Dermis blood vessel endothelial cell (primary cell): Measurements from ENCODE around the gene SOBP. TPM values are rescaled to one million over a fixed set of nuclear protein-coding genes. Genes with fewer than 3 reads are reported as not detected.
"Not testable (repeated sequence)": the region's sequence is repeated elsewhere in the genome, so short reads cannot be mapped to it uniquely, and the experiment has no call there.

Experiments used
- DNase-seq: peaks from one replicate; pipeline ENCODE4 v3.0.0; 2010
- total RNA-seq: library from RNA; depleted of rRNA; stranded (reverse); fragments of >200 nt; gene quantifications from 2 replicates; pipeline ENCODE4 v1.2.3, GENCODE V29; 2014

The SOBP gene
- total RNA-seq, 1 donor from 2014 or later, result 1.0 TPM

DNA sequence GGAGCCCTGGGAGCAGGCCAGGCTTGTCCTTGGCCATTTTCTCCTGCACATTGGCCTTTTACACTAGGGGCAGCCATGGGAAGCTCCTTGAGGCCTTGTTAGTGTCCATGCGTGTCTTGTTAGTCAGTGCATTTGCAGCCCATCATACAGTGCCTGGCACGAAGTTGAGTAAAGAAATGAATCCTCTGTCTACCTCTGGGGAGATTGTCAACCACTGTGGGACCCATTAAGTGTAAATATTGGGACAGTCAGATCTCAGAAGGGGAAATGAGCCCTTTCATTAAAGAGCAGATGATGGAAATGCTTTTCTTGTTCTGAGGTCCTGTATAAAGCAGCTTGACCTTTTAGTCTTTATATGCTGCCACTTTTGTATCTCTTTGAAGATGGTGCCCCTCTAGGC, 33.9 kb downstream of the SOBP start:
- no peak for DNase-seq

GRCh38 chr6:107524626-107525025, 34.7 kb downstream of the SOBP start:
- no peak for DNase-seq

DNA sequence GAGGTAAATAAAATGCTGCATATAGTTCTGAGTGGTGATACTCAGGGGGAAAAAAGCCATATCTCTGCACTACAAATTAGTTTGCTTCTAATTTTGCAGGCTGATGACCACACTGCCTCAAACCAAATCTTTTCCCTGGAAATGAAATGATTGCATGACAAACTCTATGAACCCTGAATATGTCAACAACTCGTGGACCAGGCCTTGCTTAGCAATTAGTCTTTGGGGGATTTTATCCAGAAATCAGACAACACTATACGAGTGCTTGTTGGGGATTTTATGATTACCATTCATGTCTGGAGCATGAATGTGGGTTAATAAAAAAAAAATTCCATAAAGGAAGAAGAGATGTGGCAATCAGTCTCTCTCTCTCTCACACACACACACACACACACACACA, 42.0 kb downstream of the SOBP start:
- no peak for DNase-seq

- DNase-seq, result no peak
Measured at GRCh38 chr6:107532706-107533105, 42.8 kb downstream of the SOBP start.

- no peak for DNase-seq
Measured at GRCh38 chr6:107533415-107534059, 43.6 kb downstream of the SOBP start.

DNA sequence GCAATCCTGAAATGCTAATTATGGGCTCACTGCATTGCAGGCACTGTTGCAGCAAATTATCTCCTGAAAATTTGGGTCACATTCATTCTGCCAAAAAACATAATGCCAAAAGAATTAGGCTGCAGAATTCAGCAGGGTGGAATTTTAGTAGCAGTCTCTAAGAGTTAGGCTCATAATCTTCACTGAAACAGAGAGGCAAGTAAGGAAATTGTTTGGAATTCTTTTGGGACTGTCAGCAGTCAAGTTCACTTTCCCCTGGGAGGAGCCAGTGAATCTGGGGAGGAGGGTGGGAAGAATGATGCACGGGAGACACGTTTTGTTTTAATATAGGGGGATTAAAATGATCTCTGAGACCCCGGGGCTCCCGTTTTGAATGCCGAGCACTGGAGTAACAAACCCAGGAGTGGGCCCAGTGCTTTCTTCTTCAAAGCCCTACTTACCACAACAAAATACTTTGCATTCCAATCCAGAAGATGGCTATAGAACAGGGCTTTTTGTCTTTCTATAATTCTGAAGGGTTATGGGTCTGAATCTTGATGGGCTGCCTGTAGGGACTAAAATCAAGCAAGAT, 44.7 kb downstream of the SOBP start:
- DNase-seq, result no peak

- no peak for DNase-seq
Measured at GRCh38 chr6:107535626-107536025, 45.7 kb downstream of the SOBP start.

GRCh38 chr6:107536180-107536961, 46.5 kb downstream of the SOBP start:
- no peak for DNase-seq

DNA sequence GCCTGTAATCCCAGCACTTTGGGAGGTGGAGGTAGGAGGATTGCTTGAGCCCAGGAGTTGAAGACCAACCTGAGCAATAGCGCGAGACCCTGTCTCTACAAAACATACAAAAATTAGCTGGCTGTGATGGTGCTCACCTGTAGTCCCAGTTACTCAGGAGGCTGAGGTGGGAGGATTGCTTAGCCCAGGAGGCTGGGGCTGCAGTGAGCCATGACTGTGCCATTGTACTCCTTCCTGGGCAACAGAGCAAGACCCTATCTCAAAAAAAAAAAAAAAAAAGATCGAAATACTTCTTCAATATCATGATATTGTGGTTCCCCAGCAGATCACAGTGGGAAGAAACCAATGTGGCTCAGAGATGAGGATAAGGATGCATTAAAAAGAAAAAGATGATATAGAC, 47.6 kb downstream of the SOBP start:
- no peak for DNase-seq

GRCh38 chr6:107538856-107539387, 49.0 kb downstream of the SOBP start:
- DNase-seq, result no peak

GRCh38 chr6:107539409-107539808, 49.5 kb downstream of the SOBP start:
- no peak for DNase-seq

DNA sequence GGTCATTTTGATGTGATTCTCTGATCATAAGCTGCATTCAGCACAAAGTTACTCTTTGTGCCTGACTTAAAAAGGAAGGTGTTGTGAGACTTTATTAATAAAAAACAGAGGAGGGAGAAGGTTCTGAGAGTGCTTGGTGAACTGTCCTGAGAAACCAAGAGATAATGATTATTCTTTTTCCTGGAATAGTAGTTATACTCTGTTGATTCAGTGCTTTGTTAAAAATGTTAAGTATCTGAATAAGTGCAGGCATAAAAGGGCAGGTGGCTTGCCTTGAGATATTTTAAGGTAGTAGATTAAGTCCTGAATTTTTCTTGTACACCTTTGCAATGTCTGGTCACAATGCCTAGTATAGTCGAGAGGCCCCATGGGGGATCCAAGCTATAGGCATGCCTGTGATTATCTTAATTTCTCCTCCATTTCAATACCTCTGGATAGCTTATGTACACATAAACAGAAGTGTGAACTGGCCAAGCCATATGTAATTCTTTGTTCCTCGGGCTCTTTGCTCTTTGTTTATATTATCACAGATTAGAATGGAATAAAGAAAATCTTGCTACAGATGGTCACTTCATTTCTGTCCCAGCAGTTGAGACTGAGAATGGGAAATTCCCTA, 50.0 kb downstream of the SOBP start:
- DNase-seq, result no peak

DNA sequence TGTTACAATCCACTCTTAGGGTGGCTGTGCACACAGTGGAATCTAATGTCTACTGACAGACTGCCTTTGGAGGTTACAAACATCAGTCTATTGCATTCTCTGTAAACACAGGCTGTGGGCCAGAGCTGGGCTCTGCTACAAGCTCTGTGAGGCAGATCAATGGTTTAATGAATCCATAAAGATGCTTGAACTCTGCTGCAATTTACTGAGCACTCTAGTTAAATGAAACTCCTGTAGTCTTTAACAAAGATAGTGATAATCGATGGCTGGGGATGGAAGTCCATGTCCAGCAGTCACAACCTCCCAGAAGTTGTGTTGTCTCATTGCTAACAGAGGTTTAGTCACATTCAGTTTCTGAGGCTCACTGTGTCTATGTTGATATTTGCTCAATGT, 50.5 kb downstream of the SOBP start:
- DNase-seq, result no peak

DNA sequence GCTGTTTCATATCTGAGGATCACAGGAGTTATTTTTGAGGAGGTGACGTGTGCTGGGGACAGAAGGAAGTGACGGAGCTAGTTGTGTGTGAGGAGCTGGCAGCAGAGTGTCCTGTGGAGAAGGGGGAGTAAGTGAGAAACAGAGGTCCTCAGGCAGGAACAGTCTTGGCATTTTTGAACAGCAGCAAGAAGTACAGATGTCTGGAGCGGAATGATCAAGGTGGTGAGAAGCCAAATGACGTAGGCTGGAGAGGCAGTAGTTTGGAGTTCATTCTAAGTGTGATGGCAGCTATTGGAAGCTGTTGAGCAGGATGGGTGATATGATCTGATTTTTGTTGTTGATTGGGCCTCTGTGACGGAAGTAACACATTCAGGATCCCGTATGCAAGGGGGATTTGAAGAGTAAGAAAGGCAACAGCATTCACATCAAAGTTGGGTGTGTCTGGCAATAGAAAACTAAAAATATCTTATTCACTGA, 52.3 kb downstream of the SOBP start:
- no peak for DNase-seq

GRCh38 chr6:107543088-107543487, 53.2 kb downstream of the SOBP start:
- DNase-seq, result no peak

DNA sequence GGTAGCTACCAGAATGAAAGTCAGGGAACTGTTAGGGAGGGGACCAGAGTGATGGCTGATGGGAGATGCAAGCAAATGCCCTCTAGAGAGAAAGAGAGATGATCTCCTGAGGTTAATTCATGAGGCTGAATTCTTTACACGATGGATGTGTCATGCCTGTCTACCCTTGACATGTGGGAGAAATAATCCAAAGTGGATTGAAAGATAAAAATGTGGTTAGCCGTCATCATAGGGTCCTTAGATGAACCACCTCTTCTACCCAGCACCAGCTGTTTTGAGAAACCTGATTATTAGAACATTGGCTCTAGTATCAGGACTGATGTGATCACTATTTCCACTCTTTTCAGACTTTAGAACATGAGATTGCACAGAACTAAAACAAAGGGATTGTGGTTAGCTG, 53.6 kb downstream of the SOBP start:
- DNase-seq, result no peak

GRCh38 chr6:107545763-107546162, 55.8 kb downstream of the SOBP start:
- DNase-seq, result no peak

GRCh38 chr6:107546691-107547450, 57.0 kb downstream of the SOBP start:
- DNase-seq, result no peak

GRCh38 chr6:107547451-107547840, 57.5 kb downstream of the SOBP start:
- DNase-seq, result no peak

DNA sequence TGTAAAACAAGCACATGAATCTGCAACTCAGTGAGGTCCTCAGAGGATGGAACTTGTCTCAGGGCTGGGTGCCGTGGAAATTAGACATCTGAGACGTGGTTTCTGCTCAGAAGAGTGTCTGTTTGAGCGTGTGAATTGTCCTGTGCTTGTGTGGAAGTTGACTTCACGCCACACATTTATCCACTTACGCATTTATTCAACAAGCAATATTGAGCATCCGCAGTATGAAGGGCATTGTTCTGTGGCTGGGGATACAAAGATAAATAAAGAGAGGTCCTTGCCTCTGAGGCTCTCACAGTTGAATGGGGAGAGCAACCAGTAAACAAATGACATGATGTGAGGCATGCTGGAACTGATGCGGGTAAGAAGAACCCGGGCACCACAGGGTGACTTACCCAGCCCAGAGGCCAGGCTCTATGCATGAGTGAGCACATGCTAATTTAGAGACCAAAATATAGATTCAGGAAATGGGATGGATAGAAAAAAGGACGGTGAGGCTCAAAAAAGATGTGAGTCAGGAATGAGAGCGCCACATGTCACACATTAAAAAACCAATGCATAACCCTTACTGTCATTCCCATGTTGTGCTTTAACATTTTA, 60.4 kb downstream of the SOBP start:
- DNase-seq, result no peak

DNA sequence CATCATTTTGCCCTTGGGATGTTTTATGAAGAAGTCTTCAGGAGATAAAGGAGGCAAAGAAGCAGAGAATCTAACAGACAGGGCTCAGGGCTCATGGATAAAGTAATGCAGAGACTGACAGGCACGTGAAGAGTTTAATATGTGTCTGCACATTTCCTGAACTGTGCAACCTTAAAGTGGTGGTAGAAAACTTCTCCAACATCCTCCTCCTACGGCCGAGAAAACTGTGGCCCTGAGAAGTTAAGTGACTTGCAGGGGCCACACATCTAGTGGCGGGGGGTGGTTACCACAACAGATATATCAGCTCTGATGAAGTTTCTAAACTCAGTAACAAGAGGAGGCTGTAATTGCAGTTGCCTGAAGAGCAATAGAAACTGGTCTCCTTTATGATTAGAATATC, 61.0 kb downstream of the SOBP start:
- no peak for DNase-seq

- not testable (repeated sequence) for DNase-seq
Measured at GRCh38 chr6:107553121-107553520, 63.2 kb downstream of the SOBP start.
